Measurements from ENCODE around the gene PFAS.

Gene PFAS

DNA sequence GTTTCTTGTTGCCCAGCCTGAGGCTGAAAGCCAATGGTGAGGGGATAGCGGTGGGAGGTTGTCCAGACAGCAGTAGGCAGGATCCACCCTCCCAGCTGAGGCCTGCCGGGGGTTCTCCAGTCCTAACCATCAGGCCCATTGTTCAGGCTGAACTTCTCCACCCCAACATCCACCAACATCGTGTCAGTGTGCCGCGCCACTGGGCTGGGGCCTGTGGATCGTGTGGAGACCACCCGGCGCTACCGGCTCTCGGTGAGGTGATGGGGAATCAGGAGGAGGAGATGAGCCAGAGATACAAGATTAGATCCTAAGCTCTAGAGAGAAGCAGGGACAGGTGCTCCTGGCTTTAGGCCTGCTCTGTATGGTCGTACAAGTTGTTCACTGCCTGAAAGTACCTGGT lies 5.8 kb downstream of the PFAS start:
- Histone ChIP-seq H3K36me3 (ENCODE audit: control insufficient read depth in 2 of 2, insufficient read depth in 2 of 2, low read length in 2 of 2) (peaks cover 23 to 31% of the 10 kb centered on the region in 2 donors), H3K9me3 (ENCODE audit: control insufficient read depth in 2 of 2, low read length in 2 of 2) (no peaks in the 10 kb centered on the region), H3K9ac (ENCODE audit: low read length in 2 of 2) (no peak overlapping the region), H3K27ac (ENCODE audit: low read length) (no peak overlapping the region), H3K4me1 (ENCODE audit: control insufficient read depth, insufficient read depth, low read length) (no peaks in the 10 kb centered on the region), H3K4me3 (ENCODE audit: low read length in 2 of 2) (no peak overlapping the region), H3K27me3 (ENCODE audit: control insufficient read depth in 1 of 2, insufficient read depth in 2 of 2, low read length in 2 of 2) (no peaks in the 10 kb centered on the region)

DNA sequence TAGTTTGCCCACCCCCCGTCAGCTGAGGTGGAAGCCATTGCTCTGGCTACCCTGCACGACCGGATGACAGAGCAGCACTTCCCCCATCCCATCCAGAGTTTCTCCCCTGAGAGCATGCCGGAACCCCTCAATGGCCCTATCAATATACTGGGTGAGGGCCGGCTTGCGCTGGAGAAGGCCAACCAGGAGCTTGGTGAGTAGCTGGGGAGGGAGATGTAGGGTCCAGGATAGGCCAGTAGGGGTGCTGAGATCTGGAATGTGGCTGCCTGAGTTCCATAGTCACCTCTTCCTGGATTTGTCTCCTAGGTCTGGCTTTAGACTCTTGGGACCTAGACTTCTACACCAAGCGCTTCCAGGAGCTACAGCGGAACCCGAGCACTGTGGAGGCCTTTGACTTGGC lies 6.4 kb downstream of the PFAS start:
- H3K4me3 ChIP-seq (ENCODE audit: low read length in 2 of 2): no peak overlapping the region
- H3K27me3 ChIP-seq (ENCODE audit: control insufficient read depth in 1 of 2, insufficient read depth in 2 of 2, low read length in 2 of 2): no peaks in the 10 kb centered on the region
- H3K36me3 ChIP-seq (ENCODE audit: control insufficient read depth in 2 of 2, insufficient read depth in 2 of 2, low read length in 2 of 2): peaks cover 23 to 31% of the 10 kb centered on the region in 2 donors
- H3K27ac ChIP-seq (ENCODE audit: low read length): no peak overlapping the region
- no peak overlapping the region for H3K9ac ChIP-seq (ENCODE audit: low read length in 2 of 2)
- H3K4me1 ChIP-seq (ENCODE audit: control insufficient read depth, insufficient read depth, low read length): no peaks in the 10 kb centered on the region
- H3K9me3 ChIP-seq (ENCODE audit: control insufficient read depth in 2 of 2, low read length in 2 of 2): no peaks in the 10 kb centered on the region

DNA sequence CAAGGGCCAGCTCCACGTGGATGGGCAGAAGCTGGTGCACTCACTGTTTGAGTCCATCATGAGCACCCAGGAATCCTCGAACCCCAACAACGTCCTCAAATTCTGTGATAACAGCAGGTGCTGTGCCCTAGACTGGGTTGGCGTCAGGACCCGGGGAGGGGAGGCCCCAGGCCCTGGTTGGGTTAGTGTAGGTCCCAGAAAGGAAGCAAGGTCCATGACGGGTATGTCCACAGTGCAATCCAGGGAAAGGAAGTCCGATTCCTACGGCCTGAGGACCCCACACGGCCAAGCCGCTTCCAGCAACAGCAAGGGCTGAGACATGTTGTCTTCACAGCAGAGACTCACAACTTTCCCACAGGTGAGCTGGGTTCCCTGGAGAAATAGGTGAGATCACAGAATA lies 7.2 kb downstream of the PFAS start:
- Histone ChIP-seq H3K4me3 (ENCODE audit: low read length in 2 of 2) (no peak overlapping the region), H3K27ac (ENCODE audit: low read length) (no peak overlapping the region), H3K4me1 (ENCODE audit: control insufficient read depth, insufficient read depth, low read length) (no peaks in the 10 kb centered on the region), H3K9ac (ENCODE audit: low read length in 2 of 2) (no peak overlapping the region), H3K27me3 (ENCODE audit: control insufficient read depth in 1 of 2, insufficient read depth in 2 of 2, low read length in 2 of 2) (no peaks in the 10 kb centered on the region), H3K9me3 (ENCODE audit: control insufficient read depth in 2 of 2, low read length in 2 of 2) (no peaks in the 10 kb centered on the region), H3K36me3 (ENCODE audit: control insufficient read depth in 2 of 2, insufficient read depth in 2 of 2, low read length in 2 of 2) (peaks cover 23 to 31% of the 10 kb centered on the region in 2 donors)

DNA sequence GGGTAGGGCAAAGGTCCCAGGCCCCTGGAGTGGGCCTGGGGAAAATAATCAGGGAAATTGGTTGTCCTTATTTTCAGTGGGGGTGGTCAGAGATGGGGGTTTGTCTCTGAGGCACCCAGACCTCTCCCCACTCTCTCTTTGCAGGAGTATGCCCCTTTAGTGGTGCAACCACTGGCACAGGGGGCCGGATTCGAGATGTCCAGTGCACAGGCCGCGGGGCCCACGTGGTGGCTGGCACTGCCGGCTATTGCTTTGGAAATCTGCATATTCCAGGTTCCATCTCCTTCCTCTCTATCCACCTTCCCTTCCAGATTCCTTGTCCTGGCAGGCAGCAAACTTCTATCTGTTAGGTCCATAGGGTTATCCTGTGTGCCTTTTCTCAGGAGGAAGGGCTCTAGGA lies 7.6 kb downstream of the PFAS start:
- H3K4me1 ChIP-seq (ENCODE audit: control insufficient read depth, insufficient read depth, low read length): no peaks in the 10 kb centered on the region
- H3K4me3 ChIP-seq (ENCODE audit: low read length in 2 of 2): no peak overlapping the region
- no peak overlapping the region for H3K27ac ChIP-seq (ENCODE audit: low read length)
- peaks cover 23 to 31% of the 10 kb centered on the region in 2 donors for H3K36me3 ChIP-seq (ENCODE audit: control insufficient read depth in 2 of 2, insufficient read depth in 2 of 2, low read length in 2 of 2)
- no peak overlapping the region for H3K9ac ChIP-seq (ENCODE audit: low read length in 2 of 2)
- no peaks in the 10 kb centered on the region for H3K27me3 ChIP-seq (ENCODE audit: control insufficient read depth in 1 of 2, insufficient read depth in 2 of 2, low read length in 2 of 2)
- H3K9me3 ChIP-seq (ENCODE audit: control insufficient read depth in 2 of 2, low read length in 2 of 2): no peaks in the 10 kb centered on the region

DNA sequence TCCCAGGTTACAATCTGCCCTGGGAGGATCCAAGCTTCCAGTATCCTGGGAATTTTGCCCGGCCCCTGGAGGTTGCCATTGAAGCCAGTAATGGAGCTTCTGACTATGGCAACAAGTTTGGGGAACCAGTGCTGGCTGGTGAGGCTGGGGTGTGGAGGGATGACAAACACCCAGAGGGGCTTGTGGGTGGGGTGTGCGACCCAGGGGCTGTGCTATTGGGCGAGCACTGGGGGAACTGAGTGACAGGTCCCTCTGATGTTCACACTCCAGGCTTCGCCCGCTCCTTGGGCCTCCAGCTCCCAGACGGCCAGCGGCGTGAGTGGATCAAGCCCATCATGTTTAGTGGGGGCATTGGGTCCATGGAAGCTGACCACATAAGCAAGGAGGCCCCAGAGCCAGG lies 8.7 kb downstream of the PFAS start:
- Histone ChIP-seq H3K36me3 (ENCODE audit: control insufficient read depth in 2 of 2, insufficient read depth in 2 of 2, low read length in 2 of 2) (peaks cover 25 to 34% of the 10 kb centered on the region in 2 donors), H3K4me3 (ENCODE audit: low read length in 2 of 2) (no peak overlapping the region), H3K9ac (ENCODE audit: low read length in 2 of 2) (no peak overlapping the region), H3K4me1 (ENCODE audit: control insufficient read depth, insufficient read depth, low read length) (no peaks in the 10 kb centered on the region), H3K27ac (ENCODE audit: low read length) (no peak overlapping the region), H3K9me3 (ENCODE audit: control insufficient read depth in 2 of 2, low read length in 2 of 2) (no peaks in the 10 kb centered on the region), H3K27me3 (ENCODE audit: control insufficient read depth in 1 of 2, insufficient read depth in 2 of 2, low read length in 2 of 2) (no peaks in the 10 kb centered on the region)

DNA sequence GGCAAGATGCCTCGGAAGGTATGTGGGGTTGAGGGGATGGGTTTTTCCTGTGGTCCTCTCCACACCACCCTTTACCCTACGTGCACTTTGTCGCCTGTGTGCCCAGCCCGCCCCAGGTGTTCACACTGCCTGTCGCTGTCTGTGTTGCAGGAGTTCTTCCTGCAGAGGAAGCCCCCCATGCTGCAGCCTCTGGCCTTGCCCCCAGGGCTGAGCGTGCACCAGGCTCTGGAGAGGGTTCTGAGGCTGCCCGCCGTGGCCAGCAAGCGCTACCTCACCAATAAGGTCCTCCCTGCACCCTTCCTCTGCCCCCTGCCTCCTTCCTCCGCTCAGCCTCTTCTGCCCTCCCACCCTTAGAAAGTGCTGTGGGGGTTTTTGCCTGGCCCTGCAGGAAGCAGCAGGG lies 15.2 kb downstream of the PFAS start:
- H3K9me3 ChIP-seq (ENCODE audit: control insufficient read depth in 2 of 2, low read length in 2 of 2): no peaks in the 10 kb centered on the region
- H3K27ac ChIP-seq (ENCODE audit: low read length): no peak overlapping the region
- no peaks in the 10 kb centered on the region for H3K27me3 ChIP-seq (ENCODE audit: control insufficient read depth in 1 of 2, insufficient read depth in 2 of 2, low read length in 2 of 2)
- H3K4me1 ChIP-seq (ENCODE audit: control insufficient read depth, insufficient read depth, low read length): no peaks in the 10 kb centered on the region
- peaks cover 28 to 43% of the 10 kb centered on the region in 2 donors for H3K36me3 ChIP-seq (ENCODE audit: control insufficient read depth in 2 of 2, insufficient read depth in 2 of 2, low read length in 2 of 2)
- H3K9ac ChIP-seq (ENCODE audit: low read length in 2 of 2): no peak overlapping the region
- no peak overlapping the region for H3K4me3 ChIP-seq (ENCODE audit: low read length in 2 of 2)

DNA sequence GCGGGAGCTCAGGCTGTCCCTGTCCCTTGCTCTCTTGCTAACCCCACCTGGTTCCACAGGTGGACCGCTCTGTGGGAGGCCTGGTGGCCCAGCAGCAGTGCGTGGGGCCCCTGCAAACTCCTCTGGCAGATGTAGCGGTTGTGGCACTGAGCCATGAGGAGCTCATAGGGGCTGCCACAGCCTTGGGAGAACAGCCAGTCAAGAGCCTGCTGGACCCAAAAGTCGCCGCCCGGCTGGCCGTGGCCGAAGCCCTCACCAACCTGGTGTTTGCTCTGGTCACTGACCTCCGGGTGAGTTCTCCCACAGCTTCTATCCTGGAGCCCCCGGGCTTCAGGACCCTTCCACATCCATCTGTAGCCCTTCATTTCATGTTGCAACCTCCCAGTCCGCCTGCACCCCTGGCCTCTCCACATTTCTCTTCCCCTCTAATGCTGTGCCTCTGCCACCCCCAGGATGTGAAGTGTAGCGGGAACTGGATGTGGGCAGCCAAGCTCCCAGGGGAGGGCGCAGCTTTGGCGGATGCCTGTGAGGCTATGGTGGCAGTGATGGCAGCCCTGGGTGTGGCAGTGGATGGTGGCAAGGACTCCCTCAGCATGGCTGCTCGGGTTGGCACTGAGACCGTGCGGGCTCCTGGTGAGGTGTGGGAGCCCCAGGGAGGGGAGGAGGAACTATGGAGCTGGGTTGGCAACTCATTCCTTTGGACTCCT lies 15.9 kb downstream of the PFAS start:
- Histone ChIP-seq H3K9ac (ENCODE audit: low read length in 2 of 2) (no peak overlapping the region), H3K36me3 (ENCODE audit: control insufficient read depth in 2 of 2, insufficient read depth in 2 of 2, low read length in 2 of 2) (peaks cover 28 to 43% of the 10 kb centered on the region in 2 donors), H3K27ac (ENCODE audit: low read length) (no peak overlapping the region), H3K4me1 (ENCODE audit: control insufficient read depth, insufficient read depth, low read length) (no peaks in the 10 kb centered on the region), H3K4me3 (ENCODE audit: low read length in 2 of 2) (no peak overlapping the region), H3K27me3 (ENCODE audit: control insufficient read depth in 1 of 2, insufficient read depth in 2 of 2, low read length in 2 of 2) (no peaks in the 10 kb centered on the region), H3K9me3 (ENCODE audit: control insufficient read depth in 2 of 2, low read length in 2 of 2) (no peaks in the 10 kb centered on the region)

DNA sequence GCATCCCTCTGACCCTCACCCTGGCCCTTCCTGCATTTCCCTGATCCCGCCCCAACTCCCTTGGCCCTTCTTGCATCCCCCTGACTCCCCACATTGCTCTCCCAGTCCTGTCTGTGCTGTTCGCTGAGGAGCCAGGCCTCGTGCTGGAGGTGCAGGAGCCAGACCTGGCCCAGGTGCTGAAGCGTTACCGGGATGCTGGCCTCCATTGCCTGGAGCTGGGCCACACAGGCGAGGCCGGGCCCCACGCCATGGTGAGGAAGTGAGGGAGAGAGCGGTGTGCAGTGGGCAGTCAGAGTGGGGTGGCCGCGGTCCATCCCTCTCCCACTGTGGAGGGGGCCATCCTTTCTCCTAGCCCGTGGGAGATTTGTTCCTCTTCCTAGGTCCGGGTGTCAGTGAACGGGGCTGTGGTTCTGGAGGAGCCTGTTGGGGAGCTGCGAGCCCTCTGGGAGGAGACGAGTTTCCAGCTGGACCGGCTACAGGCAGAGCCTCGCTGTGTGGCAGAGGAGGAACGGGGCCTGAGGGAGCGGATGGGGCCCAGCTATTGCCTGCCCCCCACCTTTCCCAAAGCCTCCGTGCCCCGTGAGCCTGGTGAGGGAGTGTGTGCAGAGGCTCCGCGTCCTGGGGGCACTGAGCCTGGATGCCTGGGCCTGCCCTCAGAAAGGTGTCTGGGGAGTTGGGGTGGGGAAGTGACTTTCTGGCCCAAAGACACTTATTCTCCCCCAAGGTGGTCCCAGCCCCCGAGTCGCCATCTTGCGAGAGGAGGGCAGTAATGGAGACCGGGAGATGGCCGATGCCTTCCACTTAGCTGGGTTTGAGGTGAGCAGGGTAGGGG lies 17.8 kb downstream of the PFAS start:
- no peak overlapping the region for H3K27ac ChIP-seq (ENCODE audit: low read length)
- H3K36me3 ChIP-seq (ENCODE audit: control insufficient read depth in 2 of 2, insufficient read depth in 2 of 2, low read length in 2 of 2): peaks cover 28 to 43% of the 10 kb centered on the region in 2 donors
- no peak overlapping the region for H3K4me3 ChIP-seq (ENCODE audit: low read length in 2 of 2)
- H3K4me1 ChIP-seq (ENCODE audit: control insufficient read depth, insufficient read depth, low read length): no peaks in the 10 kb centered on the region
- H3K9ac ChIP-seq (ENCODE audit: low read length in 2 of 2): no peak overlapping the region
- no peaks in the 10 kb centered on the region for H3K9me3 ChIP-seq (ENCODE audit: control insufficient read depth in 2 of 2, low read length in 2 of 2)
- no peaks in the 10 kb centered on the region for H3K27me3 ChIP-seq (ENCODE audit: control insufficient read depth in 1 of 2, insufficient read depth in 2 of 2, low read length in 2 of 2)

DNA sequence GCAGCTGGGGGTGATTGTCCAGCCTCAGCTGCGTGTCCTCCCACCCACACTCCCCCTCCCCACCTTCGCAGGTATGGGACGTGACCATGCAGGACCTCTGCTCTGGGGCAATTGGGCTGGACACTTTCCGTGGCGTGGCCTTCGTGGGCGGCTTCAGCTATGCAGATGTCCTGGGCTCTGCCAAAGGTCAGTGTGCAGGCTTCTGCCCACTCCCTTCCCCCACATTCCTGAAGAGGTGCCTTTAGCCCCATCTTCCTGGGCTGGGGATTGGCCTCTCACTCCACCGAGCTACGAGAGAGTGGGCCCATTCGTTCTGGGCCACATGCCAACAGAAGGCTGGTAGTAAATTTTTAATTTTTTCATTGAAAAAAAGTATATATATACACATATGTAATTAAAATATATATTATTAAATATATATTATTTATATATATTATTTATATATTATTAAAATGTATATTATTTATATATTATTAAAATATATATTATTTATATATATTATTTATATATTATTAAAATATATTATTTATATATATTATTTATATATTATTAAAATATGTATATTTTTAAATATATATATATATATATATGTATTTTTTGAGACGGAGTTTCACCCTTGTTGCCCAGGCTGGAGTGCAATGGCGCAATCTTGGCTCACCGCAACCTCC lies 18.5 kb downstream of the PFAS start:
- no peaks in the 10 kb centered on the region for H3K9me3 ChIP-seq (ENCODE audit: control insufficient read depth in 2 of 2, low read length in 2 of 2)
- no peaks in the 10 kb centered on the region for H3K4me1 ChIP-seq (ENCODE audit: control insufficient read depth, insufficient read depth, low read length)
- peaks cover 28 to 42% of the 10 kb centered on the region in 2 donors for H3K36me3 ChIP-seq (ENCODE audit: control insufficient read depth in 2 of 2, insufficient read depth in 2 of 2, low read length in 2 of 2)
- no peak overlapping the region for H3K27ac ChIP-seq (ENCODE audit: low read length)
- H3K9ac ChIP-seq (ENCODE audit: low read length in 2 of 2): no peak overlapping the region
- no peaks in the 10 kb centered on the region for H3K27me3 ChIP-seq (ENCODE audit: control insufficient read depth in 1 of 2, insufficient read depth in 2 of 2, low read length in 2 of 2)
- H3K4me3 ChIP-seq (ENCODE audit: low read length in 2 of 2): no peak overlapping the region

DNA sequence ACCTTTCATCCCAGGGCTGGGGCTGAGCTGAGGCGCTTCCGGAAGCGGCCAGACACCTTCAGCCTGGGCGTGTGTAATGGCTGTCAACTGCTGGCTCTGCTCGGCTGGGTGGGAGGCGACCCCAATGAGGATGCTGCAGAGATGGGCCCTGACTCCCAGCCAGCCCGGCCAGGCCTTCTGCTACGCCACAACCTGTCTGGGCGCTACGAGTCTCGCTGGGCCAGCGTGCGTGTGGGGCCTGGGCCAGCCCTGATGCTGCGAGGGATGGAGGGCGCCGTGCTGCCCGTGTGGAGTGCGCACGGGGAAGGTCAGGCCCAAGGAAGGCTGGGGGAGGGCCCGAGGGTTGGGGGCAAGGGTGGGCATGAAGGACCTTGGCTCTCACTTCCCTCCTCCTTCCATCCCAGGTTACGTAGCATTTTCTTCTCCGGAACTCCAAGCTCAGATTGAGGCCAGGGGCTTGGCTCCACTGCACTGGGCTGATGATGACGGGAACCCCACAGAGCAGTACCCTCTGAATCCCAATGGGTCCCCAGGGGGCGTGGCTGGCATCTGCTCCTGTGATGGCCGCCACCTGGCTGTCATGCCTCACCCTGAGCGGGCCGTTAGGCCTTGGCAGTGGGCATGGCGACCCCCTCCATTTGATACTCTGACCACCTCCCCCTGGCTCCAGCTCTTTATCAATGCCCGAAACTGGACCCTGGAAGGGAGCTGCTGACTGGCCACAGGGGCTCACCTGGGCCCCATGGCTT lies 19.6 kb downstream of the PFAS start:
- H3K36me3 ChIP-seq (ENCODE audit: control insufficient read depth in 2 of 2, insufficient read depth in 2 of 2, low read length in 2 of 2): peaks cover 18 to 31% of the 10 kb centered on the region in 2 donors
- H3K9me3 ChIP-seq (ENCODE audit: control insufficient read depth in 2 of 2, low read length in 2 of 2): no peaks in the 10 kb centered on the region
- no peaks in the 10 kb centered on the region for H3K4me1 ChIP-seq (ENCODE audit: control insufficient read depth, insufficient read depth, low read length)
- no peak overlapping the region for H3K4me3 ChIP-seq (ENCODE audit: low read length in 2 of 2)
- H3K9ac ChIP-seq (ENCODE audit: low read length in 2 of 2): no peak overlapping the region
- H3K27me3 ChIP-seq (ENCODE audit: control insufficient read depth in 1 of 2, insufficient read depth in 2 of 2, low read length in 2 of 2): no peaks in the 10 kb centered on the region
- H3K27ac ChIP-seq (ENCODE audit: low read length): no peak overlapping the region

All from stomach smooth muscle (tissue), 2 donors.